Esophagus muscularis mucosa (tissue), 4 donors: ENCODE measurements around the gene SPATA18. TPM values are rescaled to one million over a fixed set of nuclear protein-coding genes. Genes with fewer than 3 reads are reported as not detected.

ENCODE experiments used
- DNase-seq: peaks from one replicate; pipeline ENCODE4 v3.0.0-alpha.2; 2017; ENCODE audit errors: extremely low spot score
- H3K27ac ChIP-seq, 4 donors: fragments of 200-600 bp; sonication (generic); replicated peaks in 1 of 4; 1 replicate in 3 of 4; 2 replicates in 1 of 4; pipeline ENCODE4 v1.5.1; 2016 to 2019; ENCODE audit warnings: mild to moderate bottlenecking in 1 of 4
- H3K27me3 ChIP-seq, 4 donors: fragments of 200-600 bp; sonication (generic); one replicate each; pipeline versions ENCODE4 v1.5.1 to v1.6.0; 2016 to 2019
- H3K36me3 ChIP-seq, 4 donors: fragments of 200-600 bp; sonication (generic); one replicate each; pipeline ENCODE4 v1.5.1; 2016 to 2019
- H3K4me1 ChIP-seq, 4 donors: fragments of 200-600 bp; sonication (generic); one replicate each; pipeline ENCODE4 v1.5.1; 2016 to 2019
- H3K4me3 ChIP-seq, 4 donors: fragments of 200-600 bp; sonication (generic); 1 replicate in 2 of 4; 2 replicates in 2 of 4; pipeline ENCODE4 v1.5.1; 2016 to 2019; ENCODE audit warnings: mild to moderate bottlenecking in 4 of 4, moderate library complexity in 1 of 4
- H3K9me3 ChIP-seq, 4 donors: fragments of 200-600 bp; sonication (generic); 1 replicate in 3 of 4; 2 replicates in 1 of 4; pipeline ENCODE4 v1.5.1; 2016 to 2019
- CTCF ChIP-seq, 3 experiments: fragments of 200-600 bp in 2 of 3; fragments of 450-650 bp in 1 of 3; sonication (generic) in 2 of 3; IDR thresholded peaks; one replicate each; pipeline ENCODE4 v1.5.1; 2017 to 2019; ENCODE audit warnings: antibody characterized with exemption in 3 of 3, mild to moderate bottlenecking in 2 of 3, moderate library complexity in 1 of 3
- EP300 ChIP-seq: sonication (generic); formaldehyde crosslinking; IDR thresholded peaks from one replicate; pipeline ENCODE4 v1.6.1; 2017; ENCODE audit warnings: antibody characterized with exemption
- POLR2A ChIP-seq: fragments of 450-650 bp; IDR thresholded peaks from one replicate; pipeline ENCODE4 v1.6.1; 2017; ENCODE audit warnings: antibody characterized with exemption, moderate library complexity, mild to moderate bottlenecking, low read depth
- POLR2AphosphoS5 ChIP-seq, 2 donors: sonication (generic); formaldehyde crosslinking; IDR thresholded peaks; one replicate each; pipeline ENCODE4 v1.6.1; 2017; ENCODE audit warnings: antibody characterized with exemption in 2 of 2
- WGBS: methylation state at CpG from one replicate; pipeline ENCODE4 v1.1.5; 2018; 5-methylcytosine and 5-hydroxymethylcytosine counted together
- intact Hi-C: fragments of 100-400 bp; cut with DNase I; formaldehyde crosslinking; loops from one replicate; pipeline ENCODE4 v1.15.1; 2023
- total RNA-seq, 4 donors: library from RNA; depleted of rRNA; stranded (reverse); fragments of >200 nt; gene quantifications; one replicate each; pipeline versions ENCODE4 v1.1.0 to v1.2.1, GENCODE V29; 2016

Gene SPATA18
- total RNA-seq, 4 donors from 2014 or later, result 3.2 to 7.5 (median 5.4) TPM

GRCh38 chr4:52111995-52112394 is 60.9 kb downstream of the SPATA18 start:
- WGBS, result 58% methylated on average over 1 of the region's 1 CpG
- intact Hi-C loops, result no loop called here
- no peak for TF ChIP-seq POLR2A
- no peak for TF ChIP-seq CTCF (IDR thresholded peaks at IDR 0.05)
- no peak for TF ChIP-seq EP300
- TF ChIP-seq POLR2AphosphoS5 (IDR thresholded peaks at IDR 0.05), result no peak

DNA sequence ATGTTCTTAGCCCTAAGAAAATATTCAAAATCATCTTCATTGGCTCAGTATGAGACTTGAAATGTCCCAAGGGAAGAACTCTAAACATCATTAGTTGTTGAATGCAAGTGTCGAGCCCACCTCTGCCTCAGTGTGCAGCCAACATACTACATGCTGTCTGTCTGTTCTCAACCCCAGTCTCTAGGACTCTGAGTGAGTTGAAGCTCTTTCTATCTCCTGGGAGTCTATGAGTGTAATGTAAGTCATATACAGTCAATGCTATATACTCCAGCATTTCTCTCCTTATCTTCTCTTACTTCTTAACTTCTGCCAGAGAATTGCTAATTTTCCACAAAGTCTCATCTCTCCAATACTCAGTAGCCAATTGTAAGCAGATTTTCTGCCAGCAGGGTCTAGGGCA is 61.3 kb downstream of the SPATA18 start:
- no peaks in the 10 kb centered on the region for H3K4me1 ChIP-seq
- H3K36me3 ChIP-seq, result no peaks in the 10 kb centered on the region
- no peak overlapping the region for H3K27ac ChIP-seq
- no peak for TF ChIP-seq POLR2AphosphoS5 (IDR thresholded peaks at IDR 0.05)
- TF ChIP-seq EP300, result no peak
- TF ChIP-seq CTCF (IDR thresholded peaks at IDR 0.05), result no peak
- TF ChIP-seq POLR2A, result no peak
- H3K9me3 ChIP-seq, result no peaks in the 10 kb centered on the region
- WGBS, result 56% methylated on average over 1 of the region's 1 CpG
- H3K27me3 ChIP-seq, result no peaks in the 10 kb centered on the region
- intact Hi-C loops, result no loop called here
- no peak overlapping the region for H3K4me3 ChIP-seq
- DNase-seq, result no peak

More at GRCh38 chr4:52111995-52112394, 60.9 kb downstream of the SPATA18 start:
- H3K4me3 ChIP-seq, result no peak overlapping the region
- H3K27me3 ChIP-seq, result no peaks in the 10 kb centered on the region
- DNase-seq, result no peak
- no peaks in the 10 kb centered on the region for H3K36me3 ChIP-seq
- no peaks in the 10 kb centered on the region for H3K9me3 ChIP-seq
- H3K4me1 ChIP-seq, result no peaks in the 10 kb centered on the region
- no peak overlapping the region for H3K27ac ChIP-seq

GRCh38 chr4:52116641-52117040 is 65.5 kb downstream of the SPATA18 start:
- WGBS, result 64% methylated on average over 2 of the region's 2 CpGs
- H3K9me3 ChIP-seq, result no peaks in the 10 kb centered on the region
- intact Hi-C loops, result no loop called here
- H3K4me3 ChIP-seq, result no peak overlapping the region
- no peaks in the 10 kb centered on the region for H3K27me3 ChIP-seq
- no peaks in the 10 kb centered on the region for H3K36me3 ChIP-seq
- TF ChIP-seq EP300, result no peak
- TF ChIP-seq CTCF (IDR thresholded peaks at IDR 0.05), result no peak
- TF ChIP-seq POLR2A, result no peak
- H3K4me1 ChIP-seq, result no peaks in the 10 kb centered on the region
- no peak overlapping the region for H3K27ac ChIP-seq
- DNase-seq, result no peak

DNA sequence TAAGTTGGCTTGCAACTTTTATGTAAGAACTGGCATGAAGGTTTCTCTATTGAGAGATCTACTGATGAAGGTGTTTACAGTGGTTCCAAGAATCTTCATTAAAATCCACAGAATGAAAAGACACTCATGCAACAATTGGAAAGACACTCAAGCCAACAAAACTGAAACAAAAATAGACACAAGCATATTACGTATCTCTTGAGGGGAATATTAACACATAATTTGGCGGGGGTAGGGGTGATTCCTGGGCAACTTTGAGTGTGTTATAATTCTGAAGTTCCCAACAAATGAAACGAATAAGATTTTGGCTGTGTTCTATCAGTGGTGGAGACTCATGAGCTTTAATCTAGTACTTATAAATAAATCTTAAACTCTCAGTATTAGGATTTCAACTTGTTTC is 75.1 kb downstream of the SPATA18 start:
- Histone ChIP-seq H3K9me3 (peaks cover 0 to 8% (median 3%) of the 10 kb centered on the region in 4 donors), H3K27ac (no peak overlapping the region), H3K4me1 (no peaks in the 10 kb centered on the region), H3K36me3 (no peaks in the 10 kb centered on the region), H3K4me3 (no peak overlapping the region), H3K27me3 (no peaks in the 10 kb centered on the region)
- TF ChIP-seq POLR2A, result no peak
- no peak for TF ChIP-seq CTCF (IDR thresholded peaks at IDR 0.05)
- no peak for TF ChIP-seq POLR2AphosphoS5 (IDR thresholded peaks at IDR 0.05)
- no peak for TF ChIP-seq EP300
- no peak for DNase-seq
- intact Hi-C loops, result no loop called here
- 47% methylated on average over 3 of the region's 3 CpGs for WGBS

GRCh38 chr4:52126966-52127365 is 75.9 kb downstream of the SPATA18 start:
- 69% methylated on average over 5 of the region's 5 CpGs for WGBS
- DNase-seq, result no peak
- intact Hi-C loops, result no loop called here
- H3K4me3 ChIP-seq, result no peak overlapping the region
- no peak for TF ChIP-seq POLR2A
- no peak for TF ChIP-seq EP300
- TF ChIP-seq POLR2AphosphoS5 (IDR thresholded peaks at IDR 0.05), result no peak
- no peak for TF ChIP-seq CTCF (IDR thresholded peaks at IDR 0.05)
- H3K27me3 ChIP-seq, result no peaks in the 10 kb centered on the region
- H3K27ac ChIP-seq, result no peak overlapping the region
- no peaks in the 10 kb centered on the region for H3K4me1 ChIP-seq
- H3K36me3 ChIP-seq, result no peaks in the 10 kb centered on the region
- peaks cover 0 to 8% (median 3%) of the 10 kb centered on the region in 4 donors for H3K9me3 ChIP-seq
